Neural cell (in vitro differentiated cells): ENCODE measurements around the gene NMNAT3. TPM values are rescaled to one million over a fixed set of nuclear protein-coding genes. Genes with fewer than 3 reads are reported as not detected.

Experiments
- H2AFZ ChIP-seq: fragments of 200-600, 300-800 bp; sonication (generic), shearing (Covaris generic); 2 replicates; pipeline ENCODE4 v1.6.0; 2014; ENCODE audit warnings: low read depth, mild to moderate bottlenecking, antibody characterized with exemption, low read length, moderate library complexity
- H3F3A ChIP-seq: fragments of 200-600 bp; shearing (Covaris generic); 2 replicates; pipeline ENCODE4 v1.6.1; 2016; ENCODE audit warnings: mild to moderate bottlenecking, moderate library complexity, mixed read lengths, antibody characterized with exemption, low read length; ENCODE audit not compliant: insufficient read depth, poor library complexity, severe bottlenecking
- H3K27ac ChIP-seq: fragments of 200-600, 300-800 bp; sonication (generic), shearing (Covaris generic); 2 replicates; pipeline ENCODE4 v1.5.1; 2014; ENCODE audit warnings: mild to moderate bottlenecking, low read length, moderate library complexity
- H3K27me3 ChIP-seq: fragments of 300-800, 200-600 bp; sonication (generic), shearing (Covaris generic); 2 replicates; pipeline ENCODE4 v1.6.0; 2014; ENCODE audit warnings: mild to moderate bottlenecking, low read depth, low read length, moderate library complexity; ENCODE audit not compliant: insufficient read depth
- H3K36me3 ChIP-seq: fragments of 300-800, 200-600 bp; sonication (generic), shearing (Covaris generic); 2 replicates; pipeline ENCODE4 v1.5.1; 2014; ENCODE audit warnings: mild to moderate bottlenecking, antibody characterized with exemption, low read length, moderate library complexity; ENCODE audit not compliant: insufficient read depth
- H3K4me2 ChIP-seq: fragments of 300-800, 200-600 bp; sonication (generic), shearing (Covaris generic); 2 replicates; pipeline ENCODE4 v1.6.0; 2014; ENCODE audit warnings: mild to moderate bottlenecking, low read length
- H3K4me3 ChIP-seq: fragments of 300-800, 200-600 bp; sonication (generic), shearing (Covaris generic); 2 replicates; pipeline ENCODE4 v1.5.1; 2014; ENCODE audit warnings: mild to moderate bottlenecking, low read length, moderate library complexity
- H3K79me2 ChIP-seq: fragments of 200-600 bp; shearing (Covaris generic); replicated peaks from 2 replicates; pipeline ENCODE4 v1.6.0; 2014; ENCODE audit warnings: mild to moderate bottlenecking, low read length, moderate library complexity; ENCODE audit not compliant: insufficient read depth
- H3K9ac ChIP-seq: fragments of 300-800, 200-600 bp; sonication (generic), shearing (Covaris generic); 2 replicates; pipeline ENCODE4 v1.6.1; 2016; ENCODE audit warnings: mild to moderate bottlenecking, low read length, mixed read lengths
- H3K9me2 ChIP-seq: fragments of 200-600 bp; shearing (Covaris generic); 2 replicates; pipeline ENCODE4 v1.6.1; 2016; ENCODE audit warnings: mild to moderate bottlenecking, low read length, mixed read lengths; ENCODE audit not compliant: insufficient read depth
- H3K9me3 ChIP-seq: fragments of 200-600, 300-800 bp; sonication (generic), shearing (Covaris generic); 2 replicates; pipeline ENCODE4 v1.6.1; 2016; ENCODE audit warnings: mild to moderate bottlenecking, mixed run types, low read length, moderate library complexity, mixed read lengths
- H4K20me1 ChIP-seq: fragments of 200-600 bp; shearing (Covaris generic); 2 replicates; pipeline ENCODE4 v1.6.1; 2016; ENCODE audit warnings: mild to moderate bottlenecking, mixed run types; ENCODE audit not compliant: insufficient read depth
- EP300 ChIP-seq: fragments of 450-650 bp; conservative IDR thresholded peaks from 2 replicates; pipeline ENCODE4 v1.6.1; 2014; ENCODE audit warnings: antibody characterized with exemption, mild to moderate bottlenecking, moderate library complexity; ENCODE audit not compliant: poor library complexity, severe bottlenecking
- EZH2 ChIP-seq: fragments of 200-600, 300-800 bp; shearing (Covaris generic), sonication (generic); IDR thresholded peaks from 2 replicates; pipeline ENCODE4 v1.6.1; 2014; ENCODE audit warnings: antibody characterized with exemption, low read length, borderline replicate concordance, mild to moderate bottlenecking; ENCODE audit not compliant: insufficient read depth, poor library complexity, severe bottlenecking
- MXI1 ChIP-seq: fragments of 450-650 bp; conservative IDR thresholded peaks from 2 replicates; pipeline ENCODE4 v1.6.1; 2014; ENCODE audit warnings: antibody characterized with exemption, mild to moderate bottlenecking; ENCODE audit not compliant: poor library complexity, severe bottlenecking
- POLR2AphosphoS5 ChIP-seq: IDR thresholded peaks from 2 replicates; pipeline ENCODE4 v1.6.1; 2012
- RAD21 ChIP-seq: fragments of 450-650 bp; conservative IDR thresholded peaks from 2 replicates; pipeline ENCODE4 v1.6.1; 2014; ENCODE audit warnings: antibody characterized with exemption, mild to moderate bottlenecking, moderate library complexity
- SMC3 ChIP-seq: fragments of 450-650 bp; conservative IDR thresholded peaks from 2 replicates; pipeline ENCODE4 v1.6.1; 2014; ENCODE audit warnings: antibody characterized with exemption, mild to moderate bottlenecking, moderate library complexity; ENCODE audit not compliant: poor library complexity
- TAF1 ChIP-seq: IDR thresholded peaks from 2 replicates; pipeline ENCODE4 v1.6.1; 2012; ENCODE audit warnings: low read depth
- polyA plus RNA-seq: library from polyadenylated mRNA; depleted of rRNA; stranded (reverse); fragments of >200 nt; gene quantifications from 2 replicates; pipeline ENCODE4 v1.2.3, GENCODE V29; 2014
- TF ChIP-seq, protein P1 (sequence below): IDR thresholded peaks from 2 replicates; pipeline ENCODE4 v1.6.1; 2012; ENCODE audit warnings: borderline replicate concordance
- TF ChIP-seq, protein P2 (sequence below): fragments of 450-650 bp; IDR thresholded peaks from 2 replicates; pipeline ENCODE4 v1.5.1; 2014; ENCODE audit warnings: antibody characterized with exemption, mild to moderate bottlenecking, moderate library complexity; ENCODE audit not compliant: poor library complexity, severe bottlenecking

The NMNAT3 gene
- polyA plus RNA-seq, 1 donor from 2014 or later, result 2.3 TPM

DNA sequence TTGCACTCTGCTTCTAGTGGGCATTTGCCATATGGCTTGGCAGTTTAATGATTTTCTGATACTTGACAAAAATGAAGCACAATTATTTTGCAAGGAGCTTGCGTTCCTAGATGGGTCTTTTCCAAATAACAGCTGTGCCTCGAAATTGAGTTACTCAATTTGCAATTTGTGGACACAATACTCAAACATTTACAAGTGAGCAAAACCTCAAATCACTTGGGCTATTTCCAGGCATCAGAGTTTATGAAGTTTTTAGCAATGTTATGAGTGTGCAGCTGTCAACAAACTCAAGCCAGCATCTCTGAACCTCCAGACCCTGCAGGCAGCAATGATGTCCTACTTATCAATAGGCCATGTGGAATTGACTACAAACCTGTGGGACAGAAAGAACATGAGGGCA lies 41.3 kb downstream of the NMNAT3 start:
- no peaks in the 10 kb centered on the region for H3K27me3 ChIP-seq
- no peaks in the 10 kb centered on the region for H3K36me3 ChIP-seq
- H3F3A ChIP-seq, result no peaks in the 10 kb centered on the region
- H3K9me3 ChIP-seq, result no peaks in the 10 kb centered on the region
- no peaks in the 10 kb centered on the region for H4K20me1 ChIP-seq
- no peak overlapping the region for H3K4me3 ChIP-seq
- no peak overlapping the region for H3K27ac ChIP-seq
- no peak overlapping the region for H3K9ac ChIP-seq
- H3K9me2 ChIP-seq, result no peaks in the 10 kb centered on the region
- TF ChIP-seq, protein P1, sequence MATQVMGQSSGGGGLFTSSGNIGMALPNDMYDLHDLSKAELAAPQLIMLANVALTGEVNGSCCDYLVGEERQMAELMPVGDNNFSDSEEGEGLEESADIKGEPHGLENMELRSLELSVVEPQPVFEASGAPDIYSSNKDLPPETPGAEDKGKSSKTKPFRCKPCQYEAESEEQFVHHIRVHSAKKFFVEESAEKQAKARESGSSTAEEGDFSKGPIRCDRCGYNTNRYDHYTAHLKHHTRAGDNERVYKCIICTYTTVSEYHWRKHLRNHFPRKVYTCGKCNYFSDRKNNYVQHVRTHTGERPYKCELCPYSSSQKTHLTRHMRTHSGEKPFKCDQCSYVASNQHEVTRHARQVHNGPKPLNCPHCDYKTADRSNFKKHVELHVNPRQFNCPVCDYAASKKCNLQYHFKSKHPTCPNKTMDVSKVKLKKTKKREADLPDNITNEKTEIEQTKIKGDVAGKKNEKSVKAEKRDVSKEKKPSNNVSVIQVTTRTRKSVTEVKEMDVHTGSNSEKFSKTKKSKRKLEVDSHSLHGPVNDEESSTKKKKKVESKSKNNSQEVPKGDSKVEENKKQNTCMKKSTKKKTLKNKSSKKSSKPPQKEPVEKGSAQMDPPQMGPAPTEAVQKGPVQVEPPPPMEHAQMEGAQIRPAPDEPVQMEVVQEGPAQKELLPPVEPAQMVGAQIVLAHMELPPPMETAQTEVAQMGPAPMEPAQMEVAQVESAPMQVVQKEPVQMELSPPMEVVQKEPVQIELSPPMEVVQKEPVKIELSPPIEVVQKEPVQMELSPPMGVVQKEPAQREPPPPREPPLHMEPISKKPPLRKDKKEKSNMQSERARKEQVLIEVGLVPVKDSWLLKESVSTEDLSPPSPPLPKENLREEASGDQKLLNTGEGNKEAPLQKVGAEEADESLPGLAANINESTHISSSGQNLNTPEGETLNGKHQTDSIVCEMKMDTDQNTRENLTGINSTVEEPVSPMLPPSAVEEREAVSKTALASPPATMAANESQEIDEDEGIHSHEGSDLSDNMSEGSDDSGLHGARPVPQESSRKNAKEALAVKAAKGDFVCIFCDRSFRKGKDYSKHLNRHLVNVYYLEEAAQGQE, result no peak
- no peak for TF ChIP-seq SMC3
- TF ChIP-seq EP300, result no peak
- TF ChIP-seq EZH2, result no peak
- TF ChIP-seq MXI1, result no peak
- TF ChIP-seq TAF1, result no peak
- TF ChIP-seq RAD21, result no peak
- TF ChIP-seq, protein P2, sequence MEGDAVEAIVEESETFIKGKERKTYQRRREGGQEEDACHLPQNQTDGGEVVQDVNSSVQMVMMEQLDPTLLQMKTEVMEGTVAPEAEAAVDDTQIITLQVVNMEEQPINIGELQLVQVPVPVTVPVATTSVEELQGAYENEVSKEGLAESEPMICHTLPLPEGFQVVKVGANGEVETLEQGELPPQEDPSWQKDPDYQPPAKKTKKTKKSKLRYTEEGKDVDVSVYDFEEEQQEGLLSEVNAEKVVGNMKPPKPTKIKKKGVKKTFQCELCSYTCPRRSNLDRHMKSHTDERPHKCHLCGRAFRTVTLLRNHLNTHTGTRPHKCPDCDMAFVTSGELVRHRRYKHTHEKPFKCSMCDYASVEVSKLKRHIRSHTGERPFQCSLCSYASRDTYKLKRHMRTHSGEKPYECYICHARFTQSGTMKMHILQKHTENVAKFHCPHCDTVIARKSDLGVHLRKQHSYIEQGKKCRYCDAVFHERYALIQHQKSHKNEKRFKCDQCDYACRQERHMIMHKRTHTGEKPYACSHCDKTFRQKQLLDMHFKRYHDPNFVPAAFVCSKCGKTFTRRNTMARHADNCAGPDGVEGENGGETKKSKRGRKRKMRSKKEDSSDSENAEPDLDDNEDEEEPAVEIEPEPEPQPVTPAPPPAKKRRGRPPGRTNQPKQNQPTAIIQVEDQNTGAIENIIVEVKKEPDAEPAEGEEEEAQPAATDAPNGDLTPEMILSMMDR, result no peak
- TF ChIP-seq POLR2AphosphoS5, result no peak
- no peak overlapping the region for H2AFZ ChIP-seq
- no peak overlapping the region for H3K4me2 ChIP-seq
- no peaks in the 10 kb centered on the region for H3K79me2 ChIP-seq

DNA sequence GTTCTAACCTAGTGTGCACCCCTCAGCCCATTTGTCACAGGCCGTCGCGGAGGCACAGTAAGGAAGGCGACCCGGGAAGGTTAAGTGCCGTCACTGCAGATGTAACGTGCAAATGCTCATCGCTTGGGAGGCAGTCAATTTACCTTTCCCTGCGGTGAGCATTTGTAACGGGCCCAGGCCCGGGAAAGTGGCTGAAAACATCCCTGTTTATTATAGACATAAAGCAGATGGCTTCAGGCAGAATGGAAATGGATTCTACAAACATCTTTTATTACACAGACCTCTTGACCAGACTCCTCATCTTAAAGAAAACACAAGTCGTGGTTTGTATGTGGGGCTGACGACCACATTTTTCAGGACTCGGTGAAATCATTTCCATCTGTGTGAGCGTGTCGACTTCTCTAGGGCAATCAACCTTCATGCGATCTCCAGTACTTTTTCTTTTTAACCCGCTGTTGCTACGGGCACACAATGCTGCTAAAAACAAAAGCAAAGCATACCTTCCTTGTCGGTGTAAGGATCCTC lies 43.6 kb downstream of the NMNAT3 start:
- H3K9me3 ChIP-seq, result no peaks in the 10 kb centered on the region

DNA sequence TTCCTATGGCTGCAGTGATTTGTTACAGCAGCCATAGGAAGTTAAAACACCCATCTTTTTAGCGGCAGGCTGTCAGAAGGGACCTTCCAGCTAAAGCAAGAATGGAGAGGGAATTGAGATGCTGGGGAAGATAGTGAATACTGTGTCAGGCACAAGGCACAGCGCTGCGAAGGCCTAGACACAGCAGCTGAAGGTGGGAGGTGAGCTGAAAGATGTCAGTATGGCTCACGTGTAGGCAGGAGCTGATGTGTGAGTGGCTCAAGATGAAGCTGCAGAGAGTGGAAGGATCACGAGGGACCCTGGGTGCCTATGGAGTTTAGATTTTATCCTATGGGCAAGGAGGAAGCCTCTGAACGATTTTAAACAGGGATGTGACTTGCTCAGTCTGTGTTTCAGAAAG lies 44.3 kb downstream of the NMNAT3 start:
- Histone ChIP-seq H3K79me2 (no peaks in the 10 kb centered on the region), H3K9me3 (no peaks in the 10 kb centered on the region), H3K4me2 (no peak overlapping the region), H2AFZ (no peak overlapping the region), H3K9me2 (no peaks in the 10 kb centered on the region), H3K27ac (no peak overlapping the region), H3K9ac (no peak overlapping the region), H3K4me3 (no peak overlapping the region), H3K36me3 (no peaks in the 10 kb centered on the region), H4K20me1 (no peaks in the 10 kb centered on the region), H3K27me3 (no peaks in the 10 kb centered on the region), H3F3A (no peaks in the 10 kb centered on the region)
- no peak for TF ChIP-seq MXI1

More for the DNA sequence above, 43.6 kb downstream of the NMNAT3 start:
- Histone ChIP-seq H3K9me2 (no peaks in the 10 kb centered on the region), H4K20me1 (no peaks in the 10 kb centered on the region), H2AFZ (no peak overlapping the region), H3K79me2 (no peaks in the 10 kb centered on the region), H3K27ac (no peak overlapping the region), H3F3A (no peaks in the 10 kb centered on the region), H3K27me3 (no peaks in the 10 kb centered on the region), H3K9ac (no peak overlapping the region), H3K36me3 (no peaks in the 10 kb centered on the region), H3K4me2 (no peak overlapping the region), H3K4me3 (no peak overlapping the region)
- TF ChIP-seq EZH2 (no peak), POLR2AphosphoS5 (no peak)
